Vagina (tissue), 2 donors: ENCODE measurements around the gene HDHD5.

Source experiments
- POLR2A ChIP-seq, 2 donors: fragments of 450-650 bp; IDR thresholded peaks; one replicate each; pipeline ENCODE4 v1.6.1; 2017; ENCODE audit warnings: antibody characterized with exemption in 2 of 2, mild to moderate bottlenecking in 2 of 2, moderate library complexity in 2 of 2
- TF ChIP-seq, protein P1 (sequence below), 3 experiments: fragments of 450-650 bp in 2 of 3; fragments of 200-600 bp in 1 of 3; sonication (generic) in 1 of 3; IDR thresholded peaks; one replicate each; pipeline ENCODE4 v1.5.1; 2017 to 2019; ENCODE audit warnings: antibody characterized with exemption in 3 of 3, mild to moderate bottlenecking in 2 of 3, moderate library complexity in 2 of 3

DNA sequence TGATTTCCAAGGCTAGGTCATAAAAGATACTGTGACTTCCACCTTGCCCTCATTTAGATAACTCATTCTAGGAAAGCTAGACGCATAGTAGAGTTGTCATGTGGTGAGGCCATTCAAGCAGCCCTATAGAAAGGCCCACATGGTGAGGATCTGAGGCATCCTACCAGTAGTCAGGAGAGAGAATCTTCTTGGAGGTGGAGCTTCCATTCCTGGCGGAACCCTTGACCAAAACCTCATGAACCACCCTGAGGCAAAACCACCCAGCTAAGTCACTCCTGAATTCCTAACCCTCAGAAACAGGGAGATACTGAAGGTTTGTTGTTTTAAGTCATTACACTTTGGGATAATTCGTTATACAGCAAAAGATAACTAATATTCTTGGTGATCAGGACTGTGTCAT lies 2.9 kb upstream of the HDHD5 start:
- TF ChIP-seq, protein P1, sequence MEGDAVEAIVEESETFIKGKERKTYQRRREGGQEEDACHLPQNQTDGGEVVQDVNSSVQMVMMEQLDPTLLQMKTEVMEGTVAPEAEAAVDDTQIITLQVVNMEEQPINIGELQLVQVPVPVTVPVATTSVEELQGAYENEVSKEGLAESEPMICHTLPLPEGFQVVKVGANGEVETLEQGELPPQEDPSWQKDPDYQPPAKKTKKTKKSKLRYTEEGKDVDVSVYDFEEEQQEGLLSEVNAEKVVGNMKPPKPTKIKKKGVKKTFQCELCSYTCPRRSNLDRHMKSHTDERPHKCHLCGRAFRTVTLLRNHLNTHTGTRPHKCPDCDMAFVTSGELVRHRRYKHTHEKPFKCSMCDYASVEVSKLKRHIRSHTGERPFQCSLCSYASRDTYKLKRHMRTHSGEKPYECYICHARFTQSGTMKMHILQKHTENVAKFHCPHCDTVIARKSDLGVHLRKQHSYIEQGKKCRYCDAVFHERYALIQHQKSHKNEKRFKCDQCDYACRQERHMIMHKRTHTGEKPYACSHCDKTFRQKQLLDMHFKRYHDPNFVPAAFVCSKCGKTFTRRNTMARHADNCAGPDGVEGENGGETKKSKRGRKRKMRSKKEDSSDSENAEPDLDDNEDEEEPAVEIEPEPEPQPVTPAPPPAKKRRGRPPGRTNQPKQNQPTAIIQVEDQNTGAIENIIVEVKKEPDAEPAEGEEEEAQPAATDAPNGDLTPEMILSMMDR (IDR thresholded peaks at IDR 0.05): no peak
- TF ChIP-seq POLR2A (IDR thresholded peaks at IDR 0.05): no peak
